ENCODE results near the gene FYB1.

DNA sequence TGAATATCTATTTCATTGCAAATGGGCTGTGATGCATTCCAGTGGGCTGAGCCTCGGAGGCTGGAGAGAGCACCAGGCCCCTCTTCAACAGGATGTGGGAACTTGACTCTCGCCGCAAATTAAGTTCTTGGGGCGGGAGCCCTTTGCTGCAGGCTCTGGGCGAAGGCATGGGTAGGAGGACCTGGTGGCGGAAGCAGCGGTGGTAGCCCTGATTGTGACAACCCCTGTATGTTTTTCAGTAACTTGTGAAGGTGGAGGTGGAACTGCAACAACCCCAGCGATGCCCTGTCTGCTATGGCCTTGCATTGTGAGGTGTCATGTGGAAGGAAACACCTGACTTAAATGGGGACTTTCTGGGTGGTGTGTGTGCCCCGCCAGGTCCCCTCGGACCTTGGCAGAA, 9.4 kb downstream of the FYB1 start:
- TF ChIP-seq YY1 (IDR thresholded peaks at IDR 0.05; ENCODE audit: low read depth): no peak
- TF ChIP-seq RAD21 (IDR thresholded peaks at IDR 0.05; ENCODE audit: low read depth): no peak
- TF ChIP-seq EP300 (IDR thresholded peaks at IDR 0.05; ENCODE audit: borderline replicate concordance): no peak
- TF ChIP-seq, protein P1, sequence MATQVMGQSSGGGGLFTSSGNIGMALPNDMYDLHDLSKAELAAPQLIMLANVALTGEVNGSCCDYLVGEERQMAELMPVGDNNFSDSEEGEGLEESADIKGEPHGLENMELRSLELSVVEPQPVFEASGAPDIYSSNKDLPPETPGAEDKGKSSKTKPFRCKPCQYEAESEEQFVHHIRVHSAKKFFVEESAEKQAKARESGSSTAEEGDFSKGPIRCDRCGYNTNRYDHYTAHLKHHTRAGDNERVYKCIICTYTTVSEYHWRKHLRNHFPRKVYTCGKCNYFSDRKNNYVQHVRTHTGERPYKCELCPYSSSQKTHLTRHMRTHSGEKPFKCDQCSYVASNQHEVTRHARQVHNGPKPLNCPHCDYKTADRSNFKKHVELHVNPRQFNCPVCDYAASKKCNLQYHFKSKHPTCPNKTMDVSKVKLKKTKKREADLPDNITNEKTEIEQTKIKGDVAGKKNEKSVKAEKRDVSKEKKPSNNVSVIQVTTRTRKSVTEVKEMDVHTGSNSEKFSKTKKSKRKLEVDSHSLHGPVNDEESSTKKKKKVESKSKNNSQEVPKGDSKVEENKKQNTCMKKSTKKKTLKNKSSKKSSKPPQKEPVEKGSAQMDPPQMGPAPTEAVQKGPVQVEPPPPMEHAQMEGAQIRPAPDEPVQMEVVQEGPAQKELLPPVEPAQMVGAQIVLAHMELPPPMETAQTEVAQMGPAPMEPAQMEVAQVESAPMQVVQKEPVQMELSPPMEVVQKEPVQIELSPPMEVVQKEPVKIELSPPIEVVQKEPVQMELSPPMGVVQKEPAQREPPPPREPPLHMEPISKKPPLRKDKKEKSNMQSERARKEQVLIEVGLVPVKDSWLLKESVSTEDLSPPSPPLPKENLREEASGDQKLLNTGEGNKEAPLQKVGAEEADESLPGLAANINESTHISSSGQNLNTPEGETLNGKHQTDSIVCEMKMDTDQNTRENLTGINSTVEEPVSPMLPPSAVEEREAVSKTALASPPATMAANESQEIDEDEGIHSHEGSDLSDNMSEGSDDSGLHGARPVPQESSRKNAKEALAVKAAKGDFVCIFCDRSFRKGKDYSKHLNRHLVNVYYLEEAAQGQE (IDR thresholded peaks at IDR 0.05; ENCODE audit: low read depth): no peak
- TF ChIP-seq TAF1 (IDR thresholded peaks at IDR 0.05; ENCODE audit: low read depth): no peak
- TF ChIP-seq, protein P2, sequence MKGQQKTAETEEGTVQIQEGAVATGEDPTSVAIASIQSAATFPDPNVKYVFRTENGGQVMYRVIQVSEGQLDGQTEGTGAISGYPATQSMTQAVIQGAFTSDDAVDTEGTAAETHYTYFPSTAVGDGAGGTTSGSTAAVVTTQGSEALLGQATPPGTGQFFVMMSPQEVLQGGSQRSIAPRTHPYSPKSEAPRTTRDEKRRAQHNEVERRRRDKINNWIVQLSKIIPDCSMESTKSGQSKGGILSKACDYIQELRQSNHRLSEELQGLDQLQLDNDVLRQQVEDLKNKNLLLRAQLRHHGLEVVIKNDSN (IDR thresholded peaks at IDR 0.05): no peak
- TF ChIP-seq TEAD4 (IDR thresholded peaks at IDR 0.05): no peak
- TF ChIP-seq NFIC (IDR thresholded peaks at IDR 0.05): no peak
- no peak for TF ChIP-seq CREB1 (IDR thresholded peaks at IDR 0.05; ENCODE audit: low read depth)

Data from Ishikawa (cell line).